GM12873 (cell line): ENCODE measurements around the gene HNRNPF.

ENCODE experiments used
- TF ChIP-seq, protein P1 (sequence below): IDR thresholded peaks from 2 replicates; pipeline ENCODE4 v1.5.1; 2012; ENCODE audit warnings: low read depth, mild to moderate bottlenecking, moderate library complexity, low read length, control low read depth; ENCODE audit not compliant: insufficient read depth; ENCODE audit errors: missing control alignments

Gene HNRNPF

DNA sequence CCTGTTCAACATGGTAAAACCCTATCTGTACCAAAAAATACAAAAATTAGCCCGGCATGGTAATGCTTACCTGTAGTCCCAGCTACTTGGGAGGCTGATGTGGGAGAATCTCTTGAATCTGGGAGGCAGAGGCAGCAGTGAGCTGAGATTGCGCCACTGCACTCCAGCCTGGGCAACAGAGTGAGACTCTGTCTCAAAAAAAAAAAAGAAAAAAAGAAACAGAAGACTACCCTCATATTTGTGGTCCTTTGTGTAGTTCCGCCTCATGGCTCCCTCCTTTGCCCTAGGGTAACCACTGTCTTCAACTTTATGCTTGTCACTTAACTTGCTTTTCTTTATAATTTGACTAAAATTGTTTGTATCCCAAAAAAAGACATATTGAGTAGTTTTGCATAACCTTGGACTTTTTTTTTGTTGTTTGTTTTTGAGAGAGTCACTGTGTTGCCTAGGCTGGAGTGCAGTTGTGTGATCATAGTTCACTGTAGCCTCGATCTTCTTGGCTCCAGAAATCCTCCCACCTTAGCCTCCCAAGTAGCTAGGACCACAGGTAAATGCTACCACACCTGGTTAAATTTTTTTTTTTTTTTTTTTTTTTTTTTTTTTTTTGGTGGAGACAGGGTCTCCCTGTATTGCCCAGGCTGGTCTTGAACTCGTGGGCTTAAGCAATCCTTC is 31.6 kb upstream of the HNRNPF start:
- TF ChIP-seq, protein P1, sequence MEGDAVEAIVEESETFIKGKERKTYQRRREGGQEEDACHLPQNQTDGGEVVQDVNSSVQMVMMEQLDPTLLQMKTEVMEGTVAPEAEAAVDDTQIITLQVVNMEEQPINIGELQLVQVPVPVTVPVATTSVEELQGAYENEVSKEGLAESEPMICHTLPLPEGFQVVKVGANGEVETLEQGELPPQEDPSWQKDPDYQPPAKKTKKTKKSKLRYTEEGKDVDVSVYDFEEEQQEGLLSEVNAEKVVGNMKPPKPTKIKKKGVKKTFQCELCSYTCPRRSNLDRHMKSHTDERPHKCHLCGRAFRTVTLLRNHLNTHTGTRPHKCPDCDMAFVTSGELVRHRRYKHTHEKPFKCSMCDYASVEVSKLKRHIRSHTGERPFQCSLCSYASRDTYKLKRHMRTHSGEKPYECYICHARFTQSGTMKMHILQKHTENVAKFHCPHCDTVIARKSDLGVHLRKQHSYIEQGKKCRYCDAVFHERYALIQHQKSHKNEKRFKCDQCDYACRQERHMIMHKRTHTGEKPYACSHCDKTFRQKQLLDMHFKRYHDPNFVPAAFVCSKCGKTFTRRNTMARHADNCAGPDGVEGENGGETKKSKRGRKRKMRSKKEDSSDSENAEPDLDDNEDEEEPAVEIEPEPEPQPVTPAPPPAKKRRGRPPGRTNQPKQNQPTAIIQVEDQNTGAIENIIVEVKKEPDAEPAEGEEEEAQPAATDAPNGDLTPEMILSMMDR, result no peak

DNA sequence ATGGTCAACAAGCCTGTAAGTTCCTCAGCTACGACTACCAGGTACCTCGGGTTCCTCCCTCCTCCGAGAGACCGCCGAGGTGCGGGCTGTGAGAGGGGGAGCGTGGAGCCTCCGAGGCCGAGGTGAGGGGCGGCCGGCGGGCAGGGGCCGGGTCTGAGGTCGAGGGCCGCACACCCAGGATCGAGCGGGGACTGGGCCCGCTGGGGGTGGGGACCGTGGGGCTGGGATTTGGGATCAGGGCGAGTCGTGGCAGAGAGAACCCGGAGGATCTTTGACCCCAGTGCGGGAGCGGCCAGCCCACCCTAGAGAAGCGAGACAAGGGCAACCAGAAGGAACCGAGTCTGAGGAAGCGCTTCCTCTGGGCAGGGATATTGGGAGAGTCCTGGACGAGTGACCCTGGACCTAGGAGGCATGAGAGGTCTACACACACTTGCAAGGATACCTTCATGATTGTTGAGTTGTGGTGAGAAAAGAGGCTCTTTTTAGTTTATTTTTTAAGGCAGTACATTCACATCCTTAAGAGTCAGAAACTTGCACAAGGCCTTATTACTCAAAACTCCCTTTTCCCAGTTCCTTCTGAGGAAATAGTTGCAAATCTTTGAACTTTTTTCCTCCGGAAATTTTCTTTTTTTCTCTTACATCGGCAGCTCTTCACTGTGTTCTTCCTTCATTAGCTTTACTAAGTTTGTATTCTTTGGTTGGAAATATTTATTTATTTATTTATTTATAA is 28.3 kb upstream of the HNRNPF start:
- TF ChIP-seq, protein P1, result no peak

DNA sequence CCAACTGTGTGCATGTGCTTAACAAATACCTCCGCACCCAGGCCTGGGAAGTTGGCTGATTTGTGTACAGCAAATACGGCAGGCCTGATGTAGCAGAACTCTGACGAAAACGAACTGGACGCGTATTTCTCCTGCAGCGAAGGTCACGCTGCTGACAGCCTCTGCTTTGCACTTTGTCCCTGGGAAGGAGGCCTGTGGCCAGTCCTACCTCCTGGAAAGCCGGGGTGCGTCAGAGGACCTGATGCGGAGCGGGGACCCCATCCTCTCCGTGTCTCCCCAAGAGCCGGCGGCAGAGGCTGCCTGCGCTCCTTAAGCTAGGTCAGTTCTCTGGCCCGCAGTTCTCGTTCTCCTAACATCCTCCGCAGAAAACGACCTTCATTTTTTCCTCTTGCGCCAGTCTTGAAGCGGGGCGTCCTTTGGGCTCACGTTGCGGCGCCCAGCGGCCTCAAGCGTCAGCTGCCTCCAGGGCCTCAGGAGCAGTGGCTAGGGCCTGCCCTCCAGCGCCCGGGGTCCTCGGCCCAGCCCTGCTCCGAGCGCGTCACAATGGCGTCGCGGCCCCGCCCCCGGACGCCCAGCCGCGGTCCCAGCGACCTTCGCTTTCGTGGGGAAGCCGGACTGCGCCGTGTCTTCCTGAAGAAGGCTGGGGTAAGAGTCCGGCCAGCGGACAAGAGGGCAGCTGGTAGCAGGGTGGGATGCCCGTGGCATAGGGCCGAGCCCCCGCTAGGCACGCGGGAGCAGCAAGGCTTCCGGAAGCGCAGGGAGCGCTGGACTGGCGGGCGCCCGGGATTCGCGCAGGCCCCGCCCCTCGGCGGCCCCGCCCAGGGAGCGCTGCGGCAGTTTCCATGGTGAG is 27.5 kb upstream of the HNRNPF start, which contains the start of gene ZNF487:
ZNF487 (plus strand) TSS at position 821 of the 850 bp plus-strand sequence. CDS start 38,703 bp downstream, outside the sequence.
- TF ChIP-seq, protein P1, result no peak

DNA sequence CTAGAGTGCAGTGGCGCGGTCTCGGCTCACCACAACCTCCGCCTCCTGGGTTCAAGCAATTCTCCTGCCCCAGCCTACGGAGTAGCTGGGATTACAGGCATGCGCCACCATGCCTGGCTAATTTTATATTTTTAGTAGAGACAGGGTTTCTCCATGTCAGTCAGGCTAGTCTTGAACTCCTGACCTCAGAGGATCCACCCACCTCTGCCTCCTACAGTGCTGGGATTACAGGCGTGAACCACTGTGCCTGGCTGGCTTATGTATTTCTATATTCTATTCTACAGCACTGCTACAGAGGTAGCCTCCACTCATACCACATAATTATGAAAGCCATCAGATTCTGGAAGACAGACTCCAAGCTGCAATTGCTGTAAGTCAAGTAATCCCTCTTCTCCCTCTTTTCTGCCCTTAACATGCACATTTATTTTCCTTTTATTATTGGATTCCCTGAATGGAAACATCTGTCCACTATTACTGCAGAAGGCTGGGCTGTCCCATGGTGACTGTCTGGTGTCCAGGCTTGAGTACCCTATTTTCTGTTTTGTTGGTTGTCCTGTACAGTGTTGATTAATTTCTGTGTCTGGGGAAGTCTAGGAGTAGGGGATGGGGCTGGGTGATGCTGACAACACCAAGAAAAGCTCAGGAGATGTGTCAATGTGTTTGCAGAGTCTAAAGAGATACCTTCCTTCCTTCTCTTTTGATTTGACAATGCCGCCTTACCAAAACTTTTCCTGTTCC is 22.1 kb upstream of the HNRNPF start:
- TF ChIP-seq, protein P1, result no peak

DNA sequence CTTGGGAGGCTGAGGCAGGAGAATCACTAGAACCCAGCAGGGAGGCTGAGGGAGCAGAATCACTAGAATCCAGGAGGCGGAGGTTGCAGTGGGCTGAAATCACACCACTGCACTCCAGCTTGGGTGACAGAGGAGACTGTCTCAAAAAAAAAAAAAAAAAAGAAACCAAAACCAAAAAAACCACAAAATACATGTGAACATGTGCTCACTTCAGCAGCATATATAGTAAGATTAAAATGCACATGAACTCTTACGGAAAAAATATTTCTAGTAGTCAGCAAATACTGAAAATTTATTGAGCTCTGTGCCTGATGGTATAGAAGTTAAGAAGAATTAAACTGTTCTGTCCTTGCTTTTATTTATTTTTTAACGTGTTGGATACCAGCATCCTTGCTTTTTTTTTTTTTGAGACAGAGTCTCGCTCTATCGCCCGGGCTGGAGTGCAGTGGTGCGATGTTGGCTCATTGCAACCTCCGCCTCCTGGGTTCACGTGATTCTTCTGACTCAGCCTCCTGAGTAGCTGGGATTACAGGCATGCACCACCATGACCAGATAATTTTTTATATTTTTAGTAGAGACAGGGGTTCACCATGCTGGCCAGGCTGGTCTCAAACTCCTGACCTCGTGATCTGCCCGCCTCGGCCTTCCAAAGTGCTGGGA is 18.3 kb upstream of the HNRNPF start:
- TF ChIP-seq, protein P1, result no peak

DNA sequence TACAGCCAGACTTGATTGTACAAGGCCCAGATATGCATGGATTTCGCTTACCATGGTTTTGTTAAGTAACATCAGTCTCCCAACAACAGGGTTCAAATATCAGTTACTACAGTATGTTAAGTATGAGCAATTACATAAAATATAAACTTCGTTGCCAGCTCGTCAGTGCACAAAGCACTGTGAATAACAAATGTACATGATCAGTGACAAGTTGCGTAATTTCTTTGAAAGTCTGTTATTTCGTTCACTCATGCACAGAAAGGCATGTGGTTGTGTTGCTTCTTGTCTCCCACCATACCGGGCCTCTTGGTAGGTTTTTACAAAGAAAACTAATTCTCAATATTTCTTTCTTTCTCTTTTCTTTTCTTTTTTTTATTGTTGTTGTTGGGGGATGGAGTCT is 15.4 kb upstream of the HNRNPF start:
- TF ChIP-seq, protein P1, result no peak
